Keratinocyte (primary cell): ENCODE results near the gene THBS2. TPM values are rescaled to one million over a fixed set of nuclear protein-coding genes. Genes with fewer than 3 reads are reported as not detected.

Source experiments
- DNase-seq: peaks from one replicate; pipeline ENCODE4 v3.0.0-alpha.2; 2011; ENCODE audit warnings: low read depth, missing footprints, low spot score
- FAIRE-seq: peaks from 2 replicates; lab custom pipeline; 2011; peaks lifted over from hg19 to GRCh38; lab: Jason Lieb, UNC
- H2AFZ ChIP-seq: 2 replicates; pipeline ENCODE4 v1.6.0; 2012; ENCODE audit warnings: low read length, control low read depth, inconsistent platforms; ENCODE audit not compliant: control insufficient read depth
- H3K27ac ChIP-seq: 2 replicates; pipeline ENCODE4 v1.5.1; 2011; ENCODE audit warnings: low read length; ENCODE audit not compliant: control insufficient read depth, insufficient read depth
- H3K27me3 ChIP-seq: 3 replicates; pipeline ENCODE4 v1.6.0; 2011; ENCODE audit warnings: low read length; ENCODE audit not compliant: control insufficient read depth, insufficient read depth; ENCODE audit errors: extremely low read depth
- H3K36me3 ChIP-seq, 2 experiments: 2 replicates in 1 of 2; 3 replicates in 1 of 2; pipeline ENCODE4 v1.5.1; 2011; ENCODE audit warnings: low read length in 2 of 2, mild to moderate bottlenecking in 1 of 2; ENCODE audit not compliant: control insufficient read depth in 2 of 2, insufficient read depth in 2 of 2; ENCODE audit errors: extremely low read depth in 1 of 2
- H3K4me1 ChIP-seq: 3 replicates; pipeline ENCODE4 v1.5.1; 2011; ENCODE audit warnings: low read length; ENCODE audit not compliant: control insufficient read depth, insufficient read depth; ENCODE audit errors: extremely low read depth
- H3K4me2 ChIP-seq: 3 replicates; pipeline ENCODE4 v1.6.0; 2011; ENCODE audit warnings: low read depth, low read length; ENCODE audit not compliant: control insufficient read depth, insufficient read depth; ENCODE audit errors: extremely low read depth
- H3K4me3 ChIP-seq, 3 experiments: fragments of 200-600 bp in 1 of 3; sonication (generic) in 1 of 3; 2 replicates in 2 of 3; 3 replicates in 1 of 3; pipeline ENCODE4 v1.5.1; 2011 to 2016; ENCODE audit warnings: low read length in 3 of 3, mild to moderate bottlenecking in 3 of 3, control low read depth in 2 of 3, inconsistent platforms in 1 of 3, low read depth in 1 of 3, mixed read lengths in 1 of 3, mixed run types in 1 of 3, moderate library complexity in 1 of 3; ENCODE audit not compliant: control insufficient read depth in 2 of 3, insufficient read depth in 2 of 3; ENCODE audit errors: extremely low read depth in 1 of 3
- H3K79me2 ChIP-seq: 2 replicates; pipeline ENCODE4 v1.6.0; 2012; ENCODE audit warnings: low read length; ENCODE audit not compliant: control insufficient read depth, insufficient read depth
- H3K9ac ChIP-seq: 3 replicates; pipeline ENCODE4 v1.6.0; 2011; ENCODE audit warnings: low read length; ENCODE audit not compliant: control insufficient read depth, insufficient read depth; ENCODE audit errors: extremely low read depth
- H3K9me1 ChIP-seq: 3 replicates; pipeline ENCODE4 v1.6.0; 2011; ENCODE audit warnings: low read length; ENCODE audit not compliant: control insufficient read depth, insufficient read depth; ENCODE audit errors: extremely low read depth
- H3K9me3 ChIP-seq: 2 replicates; pipeline ENCODE4 v1.5.1; 2012; ENCODE audit warnings: low read depth, low read length; ENCODE audit not compliant: control insufficient read depth
- H4K20me1 ChIP-seq: 3 replicates; pipeline ENCODE4 v1.6.0; 2011; ENCODE audit warnings: low read length; ENCODE audit not compliant: control insufficient read depth, insufficient read depth; ENCODE audit errors: extremely low read depth
- CTCF ChIP-seq, 3 experiments: IDR thresholded peaks in 1 of 3; conservative IDR thresholded peaks in 1 of 3; optimal IDR thresholded peaks in 1 of 3; 2 replicates in 2 of 3; 3 replicates in 1 of 3; pipeline versions ENCODE3 to v1.5.1; 2011; ENCODE audit warnings: low read length in 3 of 3, mild to moderate bottlenecking in 3 of 3, moderate library complexity in 2 of 3, control low read depth in 1 of 3, inconsistent platforms in 1 of 3; ENCODE audit not compliant: insufficient read depth in 2 of 3; ENCODE audit errors: extremely low read depth in 1 of 3
- EZH2 ChIP-seq: IDR thresholded peaks from one replicate; pipeline ENCODE4 v1.6.1; 2012; ENCODE audit warnings: inconsistent platforms, mild to moderate bottlenecking, low read length, moderate library complexity
- dilution Hi-C: fragments of 300-500 bp; cut with MboI; formaldehyde crosslinking; loops from one replicate; pipeline ENCODE4 v1.7.0; 2020; ENCODE audit warnings: low sequenced_read_pairs; ENCODE audit not compliant: extremely low pct_ligation_motif_present
- polyA plus RNA-seq, 5 experiments: library from polyadenylated mRNA; depleted of rRNA in 3 of 5; stranded (reverse) in 3 of 5; stranded (forward) in 1 of 5; unstranded in 1 of 5; fragments of >200 nt; gene quantifications; 1 replicate in 1 of 5; 2 replicates in 3 of 5; 3 replicates in 1 of 5; pipeline versions ENCODE4 v1.2.1 to v1.2.3, GENCODE V29; 2011 to 2012; ENCODE audit warnings: missing spikeins in 2 of 5, low read depth in 1 of 5, low replicate concordance in 1 of 5

THBS2 gene
- polyA plus RNA-seq, 1 donor (not counting 4 experiments of a cell fraction or from before 2014, with no cell fraction given): 533 TPM

- Histone ChIP-seq H3K27me3 (no peaks in the 10 kb centered on the region), H4K20me1 (peaks cover 36% of the 10 kb centered on the region), H3K4me2 (no peak overlapping the region), H3K79me2 (peaks cover 52% of the 10 kb centered on the region), H3K4me3 (no peak overlapping the region), H3K36me3 (peaks cover 56 to 74% of the 10 kb centered on the region in 2 experiments), H3K9me3 (no peaks in the 10 kb centered on the region), H3K9me1 (peaks cover 2% of the 10 kb centered on the region), H3K9ac (no peak overlapping the region), H3K4me1 (peaks cover 8% of the 10 kb centered on the region), H2AFZ (no peak overlapping the region), H3K27ac (no peak overlapping the region)
- DNase-seq: no peak
- no peak for FAIRE-seq
- no peak for TF ChIP-seq CTCF (optimal IDR thresholded peaks at IDR 0.05 in 1 of 3, IDR thresholded peaks at IDR 0.05 in 1 of 3, conservative IDR thresholded peaks at IDR 0.05 in 1 of 3; ENCODE audit: extremely low read depth in 1 of 3, insufficient read depth in 2 of 3, low read length in 3 of 3)
- TF ChIP-seq EZH2: no peak
- dilution Hi-C loops: no loop called here
Measured at GRCh38 chr6:169243186-169243585, 10.5 kb downstream of the THBS2 start.

GRCh38 chr6:169241688-169242350 lies 11.8 kb downstream of the THBS2 start:
- Histone ChIP-seq H3K9me1 (no peaks in the 10 kb centered on the region), H3K4me3 (no peak overlapping the region), H3K4me1 (peaks cover 3% of the 10 kb centered on the region), H3K36me3 (peaks cover 52 to 73% of the 10 kb centered on the region in 2 experiments), H3K27me3 (no peaks in the 10 kb centered on the region), H3K27ac (no peak overlapping the region), H2AFZ (no peak overlapping the region), H3K79me2 (peaks cover 45% of the 10 kb centered on the region), H3K4me2 (no peak overlapping the region), H3K9ac (no peak overlapping the region), H3K9me3 (no peaks in the 10 kb centered on the region), H4K20me1 (peaks cover 29% of the 10 kb centered on the region)
- FAIRE-seq: no peak
- dilution Hi-C loops: no loop called here
- DNase-seq: no peak
- TF ChIP-seq CTCF (optimal IDR thresholded peaks at IDR 0.05 in 1 of 3, IDR thresholded peaks at IDR 0.05 in 1 of 3, conservative IDR thresholded peaks at IDR 0.05 in 1 of 3; ENCODE audit: extremely low read depth in 1 of 3, insufficient read depth in 2 of 3, low read length in 3 of 3) (no peak), EZH2 (no peak)
